Measurements from ENCODE around the gene PPL.

GRCh38 chr16:4957420-4957719 lies 20.4 kb upstream of the PPL start:
- TF ChIP-seq POLR2A (IDR thresholded peaks at IDR 0.05; ENCODE audit: low read depth, low read length) (no peak), POLR2AphosphoS5 (IDR thresholded peaks at IDR 0.05; ENCODE audit: low read depth, low read length) (no peak)
